GM23338 (cell line): ENCODE measurements around the gene C2orf72. TPM values are rescaled to one million over a fixed set of nuclear protein-coding genes. Genes with fewer than 3 reads are reported as not detected.

Experiments
- ATAC-seq: fragments of 200-7000 bp; cut with Tn5 transposase; 3 replicates; pipeline ENCODE4 v1.9.1; 2020
- DNase-seq: peaks from one replicate; pipeline ENCODE4 v3.0.0-alpha.2; 2015; ENCODE audit warnings: low spot score
- H2AFZ ChIP-seq: fragments of 200-600 bp; sonication (generic); 2 replicates; pipeline ENCODE4 v1.8.0; 2016; ENCODE audit warnings: antibody characterized with exemption, mild to moderate bottlenecking, moderate library complexity
- H3F3A ChIP-seq: fragments of 200-600 bp; sonication (generic); replicated peaks from 2 replicates; pipeline ENCODE4 v1.8.0; 2017; ENCODE audit warnings: antibody characterized with exemption, mixed run types, low read depth
- H3K27ac ChIP-seq: fragments of 200-600 bp; sonication (generic); 2 replicates; pipeline ENCODE4 v1.6.1; 2016; ENCODE audit warnings: low read depth
- H3K27me3 ChIP-seq: fragments of 200-600 bp; sonication (generic); 2 replicates; pipeline ENCODE4 v1.8.0; 2016; ENCODE audit warnings: mild to moderate bottlenecking, mixed run types, moderate library complexity; ENCODE audit not compliant: insufficient read depth
- H3K36me3 ChIP-seq: fragments of 200-600 bp; sonication (generic); 2 replicates; pipeline ENCODE4 v1.8.0; 2016; ENCODE audit warnings: mild to moderate bottlenecking; ENCODE audit not compliant: insufficient read depth
- H3K4me1 ChIP-seq: fragments of 200-600 bp; sonication (generic); 2 replicates; pipeline ENCODE4 v1.8.0; 2016; ENCODE audit warnings: mild to moderate bottlenecking, moderate library complexity; ENCODE audit not compliant: insufficient read depth
- H3K4me2 ChIP-seq: fragments of 200-600 bp; sonication (generic); 2 replicates; pipeline ENCODE4 v1.7.1; 2017; ENCODE audit warnings: mixed run types
- H3K4me3 ChIP-seq: fragments of 200-600 bp; sonication (generic); 2 replicates; pipeline ENCODE4 v1.6.1; 2016; ENCODE audit warnings: mixed run types
- H3K79me2 ChIP-seq: fragments of 200-600 bp; sonication (generic); replicated peaks from 2 replicates; pipeline ENCODE4 v1.8.0; 2017; ENCODE audit warnings: mild to moderate bottlenecking; ENCODE audit not compliant: insufficient read depth
- H3K9me2 ChIP-seq: fragments of 200-600 bp; sonication (generic); 2 replicates; pipeline ENCODE4 v1.8.0; 2017; ENCODE audit not compliant: insufficient read depth
- H4K20me1 ChIP-seq: fragments of 200-600 bp; sonication (generic); replicated peaks from 2 replicates; pipeline ENCODE4 v1.8.0; 2017; ENCODE audit warnings: mild to moderate bottlenecking; ENCODE audit not compliant: insufficient read depth
- H3K27ac Mint-ChIP-seq: 2 replicates; pipeline ENCODE4 v1.8.0; 2020; ENCODE audit warnings: inconsistent platforms, mild to moderate bottlenecking, moderate library complexity, mixed read lengths
- H3K27me3 Mint-ChIP-seq: 3 replicates; pipeline ENCODE4 v1.8.0; 2022; ENCODE audit warnings: low read depth, mild to moderate bottlenecking, moderate library complexity, mixed read lengths, inconsistent platforms; ENCODE audit not compliant: insufficient read depth, poor library complexity
- H3K36me3 Mint-ChIP-seq: 3 replicates; pipeline ENCODE4 v1.8.0; 2021; ENCODE audit warnings: low read depth, mild to moderate bottlenecking, inconsistent platforms, moderate library complexity, mixed read lengths
- H3K4me1 Mint-ChIP-seq: 3 replicates; pipeline ENCODE4 v1.8.0; 2020; ENCODE audit warnings: mild to moderate bottlenecking, inconsistent platforms, mixed read lengths
- H3K4me3 Mint-ChIP-seq: 3 replicates; pipeline ENCODE4 v1.8.0; 2021; ENCODE audit warnings: moderate library complexity, mild to moderate bottlenecking, inconsistent platforms, mixed read lengths
- H3K9me3 Mint-ChIP-seq: 3 replicates; pipeline ENCODE4 v1.8.0; 2020; ENCODE audit warnings: moderate library complexity, mild to moderate bottlenecking, inconsistent platforms, mixed read lengths
- CTCF ChIP-seq, 2 experiments: fragments of 200-600 bp in 1 of 2; sonication (generic) in 1 of 2; conservative IDR thresholded peaks; 2 replicates each; pipeline versions ENCODE4 v1.5.1 to v1.6.1; 2016 to 2017; ENCODE audit warnings: antibody characterized with exemption in 2 of 2, low read depth in 2 of 2, mild to moderate bottlenecking in 2 of 2, moderate library complexity in 1 of 2
- EZH2 ChIP-seq: fragments of 200-600 bp; sonication (generic); IDR thresholded peaks from one replicate; pipeline ENCODE4 v1.8.0; 2017; ENCODE audit warnings: antibody characterized with exemption, mild to moderate bottlenecking, low read depth; ENCODE audit not compliant: unreplicated experiment
- JUNB ChIP-seq: IDR thresholded peaks from one replicate; pipeline ENCODE4 v1.6.1; 2016; ENCODE audit warnings: antibody characterized with exemption; ENCODE audit not compliant: unreplicated experiment
- POLR2AphosphoS5 ChIP-seq: IDR thresholded peaks from 2 replicates; pipeline ENCODE4 v1.6.1; 2016; ENCODE audit warnings: antibody characterized with exemption, low read depth
- REST ChIP-seq: IDR thresholded peaks from one replicate; pipeline ENCODE4 v1.6.1; 2018; ENCODE audit warnings: antibody characterized with exemption; ENCODE audit not compliant: unreplicated experiment
- ZNF331 ChIP-seq: fragments of 250-450 bp; sonication (Bioruptor Pico); IDR thresholded peaks from 2 replicates; pipeline ENCODE4 v1.5.0; 2020; ENCODE audit warnings: low read depth, mild to moderate bottlenecking, moderate library complexity
- polyA plus RNA-seq: library from polyadenylated mRNA; unstranded; fragments of >200 nt; fragmentation: Nextera tagmentation; extraction: Ambion mirVana; gene quantifications from 2 replicates; pipeline ENCODE4 v1.2.1, GENCODE V29; 2016
- total RNA-seq: library from RNA; depleted of rRNA; stranded (reverse); fragments of >200 nt; shearing (Covaris generic); gene quantifications from 2 replicates; pipeline ENCODE4 v1.2.3, GENCODE V29; 2014

C2orf72 gene
- total and polyA plus RNA-seq, 2 experiments from 2014 or later, result 0.37 to 1.4 TPM

GRCh38 chr2:230998882-230999281, 38.4 kb upstream of the C2orf72 start:
- H3K4me1 Mint-ChIP-seq, result peaks cover 8% of the 10 kb centered on the region; the same call in 2 of the 3 replicates

GRCh38 chr2:230999477-230999876, 37.8 kb upstream of the C2orf72 start:
- Mint-ChIP-seq H3K4me1 (peaks cover 8% of the 10 kb centered on the region; the same call in 2 of the 3 replicates), H3K27ac (no peak overlapping the region), H3K9me3 (peaks cover 7% of the 10 kb centered on the region), H3K27me3 (peaks cover 6% of the 10 kb centered on the region), H3K4me3 (no peak overlapping the region), H3K36me3 (no peaks in the 10 kb centered on the region; the same call in 1 of the 3 replicates)
- Histone ChIP-seq H3K27ac (no peak overlapping the region), H3F3A (no peaks in the 10 kb centered on the region), H3K79me2 (no peaks in the 10 kb centered on the region), H3K36me3 (no peaks in the 10 kb centered on the region), H2AFZ (no peak overlapping the region), H4K20me1 (no peaks in the 10 kb centered on the region), H3K27me3 (0 out of 2 replicates have a peak, but pooled peaks cover 8% of the 10 kb centered on the region), H3K9me2 (peaks cover 7% of the 10 kb centered on the region; the same call in 1 of the 2 replicates), H3K4me3 (no peak overlapping the region), H3K4me1 (no peaks in the 10 kb centered on the region), H3K4me2 (no peak overlapping the region)
- no peak for TF ChIP-seq POLR2AphosphoS5
- no peak for TF ChIP-seq EZH2
- DNase-seq, result no peak
- ATAC-seq, result no peak

More at GRCh38 chr2:230998882-230999281, 38.4 kb upstream of the C2orf72 start:
- Histone ChIP-seq H3K79me2 (no peaks in the 10 kb centered on the region), H3K4me3 (no peak overlapping the region), H3K27me3 (0 out of 2 replicates have a peak, but pooled peaks cover 8% of the 10 kb centered on the region), H3F3A (no peaks in the 10 kb centered on the region), H3K36me3 (no peaks in the 10 kb centered on the region), H4K20me1 (no peaks in the 10 kb centered on the region), H2AFZ (no peak overlapping the region), H3K9me2 (peaks cover 7% of the 10 kb centered on the region; the same call in 1 of the 2 replicates), H3K27ac (no peak overlapping the region), H3K4me2 (no peak overlapping the region), H3K4me1 (no peaks in the 10 kb centered on the region)
- Mint-ChIP-seq H3K9me3 (peaks cover 2% of the 10 kb centered on the region; the same call in 2 of the 3 replicates), H3K36me3 (no peaks in the 10 kb centered on the region; the same call in 2 of the 3 replicates), H3K4me3 (no peak overlapping the region), H3K27ac (no peak overlapping the region), H3K27me3 (peaks cover 6% of the 10 kb centered on the region)
- DNase-seq, result no peak
- no peak for ATAC-seq
- no peak for TF ChIP-seq ZNF331
- no peak for TF ChIP-seq POLR2AphosphoS5
- no peak for TF ChIP-seq JUNB

- ATAC-seq, result peak; percentile 99
- TF ChIP-seq POLR2AphosphoS5 (no peak), CTCF (conservative IDR thresholded peaks at IDR 0.05; ENCODE audit: low read depth in 2 of 2) (peak; percentile 42 to 75), ZNF331 (no peak), REST (no peak), EZH2 (no peak)
Observed at GRCh38 chr2:231000211-231000904, 37.0 kb upstream of the C2orf72 start.

More at GRCh38 chr2:231000211-231000904, 37.0 kb upstream of the C2orf72 start:
- Mint-ChIP-seq H3K4me1 (peaks cover 8% of the 10 kb centered on the region; the same call in 2 of the 3 replicates), H3K4me3 (no peak overlapping the region), H3K27me3 (peaks cover 6% of the 10 kb centered on the region), H3K36me3 (peaks cover 7% of the 10 kb centered on the region), H3K27ac (no peak overlapping the region), H3K9me3 (peaks cover 16% of the 10 kb centered on the region)
- peak; percentile 84 for DNase-seq
- peak overlapping the region; percentile 57; the same call in 1 of the 2 replicates for H3K4me2 ChIP-seq
- no peak overlapping the region for H3K4me3 ChIP-seq
- peak overlapping the region; percentile 43; the same call in 1 of the 2 replicates for H2AFZ ChIP-seq
- H3K27ac ChIP-seq, result no peak overlapping the region
- H3K79me2 ChIP-seq, result no peaks in the 10 kb centered on the region
- peaks cover 7% of the 10 kb centered on the region; the same call in 1 of the 2 replicates for H3K9me2 ChIP-seq
- H3F3A ChIP-seq, result no peaks in the 10 kb centered on the region
- no peaks in the 10 kb centered on the region for H3K36me3 ChIP-seq
- H3K4me1 ChIP-seq, result no peaks in the 10 kb centered on the region
- no peaks in the 10 kb centered on the region for H4K20me1 ChIP-seq
- H3K27me3 ChIP-seq, result 0 out of 2 replicates have a peak, but pooled peaks cover 8% of the 10 kb centered on the region
